HCT116 (cell line): ENCODE results near the gene CYBRD1.

Source experiments
- MAX ChIP-seq: IDR thresholded peaks from 2 replicates; pipeline ENCODE4 v1.6.1; 2012
- POLR2AphosphoS5 ChIP-seq: IDR thresholded peaks from 2 replicates; pipeline ENCODE4 v1.6.1; 2011; ENCODE audit warnings: mild to moderate bottlenecking, low read depth, low read length, moderate library complexity
- REST ChIP-seq: IDR thresholded peaks from 2 replicates; pipeline ENCODE4 v1.6.1; 2012; ENCODE audit warnings: low read depth
- ZBTB33 ChIP-seq: IDR thresholded peaks from 2 replicates; pipeline ENCODE4 v1.6.1; 2011; ENCODE audit warnings: mild to moderate bottlenecking, low read length, moderate library complexity; ENCODE audit not compliant: insufficient replicate concordance; ENCODE audit errors: extremely low read depth
- ZNF274 ChIP-seq: fragments of 200-500 bp; sonication (Bioruptor generic); IDR thresholded peaks from 2 replicates; pipeline ENCODE4 v1.6.1; 2014; ENCODE audit warnings: mild to moderate bottlenecking, low read depth, low read length, inconsistent platforms
- TF ChIP-seq, protein P1 (sequence below), 3 experiments: fragments of 200-600 bp in 1 of 3; sonication (generic) in 1 of 3; IDR thresholded peaks in 2 of 3; conservative IDR thresholded peaks in 1 of 3; 2 replicates each; pipeline ENCODE4 v1.5.1; 2012 to 2017; ENCODE audit warnings: low read depth in 2 of 3, low read length in 2 of 3, antibody characterized with exemption in 1 of 3, borderline replicate concordance in 1 of 3, control low read depth in 1 of 3, mild to moderate bottlenecking in 1 of 3, mixed read lengths in 1 of 3, mixed run types in 1 of 3, moderate library complexity in 1 of 3; ENCODE audit not compliant: insufficient read depth in 1 of 3

- TF ChIP-seq, protein P1, sequence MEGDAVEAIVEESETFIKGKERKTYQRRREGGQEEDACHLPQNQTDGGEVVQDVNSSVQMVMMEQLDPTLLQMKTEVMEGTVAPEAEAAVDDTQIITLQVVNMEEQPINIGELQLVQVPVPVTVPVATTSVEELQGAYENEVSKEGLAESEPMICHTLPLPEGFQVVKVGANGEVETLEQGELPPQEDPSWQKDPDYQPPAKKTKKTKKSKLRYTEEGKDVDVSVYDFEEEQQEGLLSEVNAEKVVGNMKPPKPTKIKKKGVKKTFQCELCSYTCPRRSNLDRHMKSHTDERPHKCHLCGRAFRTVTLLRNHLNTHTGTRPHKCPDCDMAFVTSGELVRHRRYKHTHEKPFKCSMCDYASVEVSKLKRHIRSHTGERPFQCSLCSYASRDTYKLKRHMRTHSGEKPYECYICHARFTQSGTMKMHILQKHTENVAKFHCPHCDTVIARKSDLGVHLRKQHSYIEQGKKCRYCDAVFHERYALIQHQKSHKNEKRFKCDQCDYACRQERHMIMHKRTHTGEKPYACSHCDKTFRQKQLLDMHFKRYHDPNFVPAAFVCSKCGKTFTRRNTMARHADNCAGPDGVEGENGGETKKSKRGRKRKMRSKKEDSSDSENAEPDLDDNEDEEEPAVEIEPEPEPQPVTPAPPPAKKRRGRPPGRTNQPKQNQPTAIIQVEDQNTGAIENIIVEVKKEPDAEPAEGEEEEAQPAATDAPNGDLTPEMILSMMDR (IDR thresholded peaks at IDR 0.05 in 2 of 3, conservative IDR thresholded peaks at IDR 0.05 in 1 of 3; ENCODE audit: borderline replicate concordance in 1 of 3, insufficient read depth in 1 of 3, low read depth in 2 of 3, low read length in 2 of 3), result no peak
- TF ChIP-seq REST (no peak), POLR2AphosphoS5 (no peak), MAX (no peak), ZBTB33 (no peak), ZNF274 (no peak)
Observed at GRCh38 chr2:171547720-171548119, 25.4 kb downstream of the CYBRD1 start.
